KMS-11 (cell line): ENCODE measurements around the gene CREM.

Source experiments
- H2AFZ ChIP-seq: fragments of 200-600 bp; sonication (generic); 2 replicates; pipeline ENCODE4 v1.6.1; 2016; ENCODE audit warnings: antibody characterized with exemption, mixed run types, low read depth
- H3K27ac ChIP-seq: fragments of 200-600 bp; sonication (generic); 2 replicates; pipeline ENCODE4 v1.6.1; 2016; ENCODE audit warnings: mild to moderate bottlenecking, mixed run types
- H3K27me3 ChIP-seq: fragments of 200-600 bp; sonication (generic); 2 replicates; pipeline ENCODE4 v1.6.1; 2017; ENCODE audit warnings: mild to moderate bottlenecking, low read depth, mixed run types, moderate library complexity; ENCODE audit not compliant: insufficient read depth
- H3K36me3 ChIP-seq: fragments of 200-600 bp; sonication (generic); 2 replicates; pipeline ENCODE4 v1.6.1; 2017; ENCODE audit warnings: mild to moderate bottlenecking, mixed run types; ENCODE audit not compliant: insufficient read depth
- H3K4me1 ChIP-seq: fragments of 200-600 bp; sonication (generic); 2 replicates; pipeline ENCODE4 v1.6.1; 2016; ENCODE audit warnings: mild to moderate bottlenecking, low read depth, mixed run types; ENCODE audit not compliant: poor library complexity, severe bottlenecking
- H3K4me2 ChIP-seq: fragments of 200-600 bp; sonication (generic); 2 replicates; pipeline ENCODE4 v1.7.0; 2016; ENCODE audit warnings: mild to moderate bottlenecking, mixed run types
- H3K4me3 ChIP-seq: fragments of 200-600 bp; sonication (generic); IDR thresholded peaks from 2 replicates; pipeline ENCODE4 v1.6.1; 2017; ENCODE audit warnings: low read depth, low read length, mixed read lengths; ENCODE audit not compliant: insufficient read depth
- H3K79me2 ChIP-seq: fragments of 200-600 bp; sonication (generic); 2 replicates; pipeline ENCODE4 v1.6.1; 2016; ENCODE audit warnings: low read depth, mixed run types; ENCODE audit not compliant: insufficient read depth
- H3K9ac ChIP-seq: fragments of 200-600 bp; sonication (generic); 2 replicates; pipeline ENCODE4 v1.6.1; 2016; ENCODE audit warnings: mild to moderate bottlenecking, mixed run types
- H4K20me1 ChIP-seq: fragments of 200-600 bp; sonication (generic); 2 replicates; pipeline ENCODE4 v1.6.1; 2016; ENCODE audit warnings: mild to moderate bottlenecking, mixed run types; ENCODE audit not compliant: insufficient read depth
- CTCF ChIP-seq: fragments of 200-600 bp; sonication (generic); conservative IDR thresholded peaks from 2 replicates; pipeline ENCODE4 v1.6.1; 2017; ENCODE audit warnings: low read depth, mild to moderate bottlenecking, antibody characterized with exemption, low read length, moderate library complexity, mixed read lengths

The CREM gene

GRCh38 chr10:35124540-35124939 is 2.1 kb upstream of the CREM start:
- Histone ChIP-seq H3K36me3 (no peaks in the 10 kb centered on the region), H3K4me2 (no peak overlapping the region), H3K79me2 (peaks cover 22% of the 10 kb centered on the region; the same call in 1 of the 2 replicates), H3K27me3 (no peaks in the 10 kb centered on the region), H3K9ac (no peak overlapping the region), H2AFZ (no peak overlapping the region), H3K4me3 (no peak overlapping the region), H3K4me1 (peaks cover 15% of the 10 kb centered on the region), H3K27ac (no peak overlapping the region), H4K20me1 (no peaks in the 10 kb centered on the region)
- no peak for TF ChIP-seq CTCF

DNA sequence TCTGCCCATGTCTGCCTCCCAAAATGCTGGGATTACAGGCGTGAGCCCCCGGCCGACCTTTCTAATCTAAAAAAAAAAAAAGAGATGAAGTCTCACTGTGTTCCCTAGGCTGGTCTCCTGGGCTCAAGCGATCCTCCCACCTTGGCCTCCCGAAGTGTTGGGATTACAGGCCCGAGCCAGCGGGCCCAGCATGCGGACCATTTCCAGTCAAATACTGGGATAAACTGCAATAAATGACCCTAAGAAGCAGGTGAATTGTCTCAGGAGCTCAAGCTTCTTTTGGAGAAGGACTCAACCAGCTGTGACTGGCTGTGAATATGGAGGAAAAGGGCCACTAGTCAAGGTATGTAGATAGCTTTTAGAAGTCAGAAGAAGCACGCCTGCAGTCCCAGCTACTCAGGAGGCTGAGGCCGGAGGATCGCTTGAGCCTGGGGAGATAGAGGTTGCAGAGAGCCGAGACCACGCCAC is 550 bp upstream of the CREM start:
- peak overlapping the region; percentile 95 for H2AFZ ChIP-seq
- peak overlapping the region; percentile 97 for H3K9ac ChIP-seq
- H3K27me3 ChIP-seq, result no peaks in the 10 kb centered on the region
- peak overlapping the region; percentile 33 for H3K4me2 ChIP-seq
- TF ChIP-seq CTCF, result no peak
- peak overlapping the region; percentile 98 for H3K27ac ChIP-seq
- H3K36me3 ChIP-seq, result no peaks in the 10 kb centered on the region
- peaks cover 15% of the 10 kb centered on the region for H3K4me1 ChIP-seq
- H4K20me1 ChIP-seq, result no peaks in the 10 kb centered on the region
- H3K79me2 ChIP-seq, result peaks cover 24% of the 10 kb centered on the region; the same call in 1 of the 2 replicates
- H3K4me3 ChIP-seq, result no peak overlapping the region

DNA sequence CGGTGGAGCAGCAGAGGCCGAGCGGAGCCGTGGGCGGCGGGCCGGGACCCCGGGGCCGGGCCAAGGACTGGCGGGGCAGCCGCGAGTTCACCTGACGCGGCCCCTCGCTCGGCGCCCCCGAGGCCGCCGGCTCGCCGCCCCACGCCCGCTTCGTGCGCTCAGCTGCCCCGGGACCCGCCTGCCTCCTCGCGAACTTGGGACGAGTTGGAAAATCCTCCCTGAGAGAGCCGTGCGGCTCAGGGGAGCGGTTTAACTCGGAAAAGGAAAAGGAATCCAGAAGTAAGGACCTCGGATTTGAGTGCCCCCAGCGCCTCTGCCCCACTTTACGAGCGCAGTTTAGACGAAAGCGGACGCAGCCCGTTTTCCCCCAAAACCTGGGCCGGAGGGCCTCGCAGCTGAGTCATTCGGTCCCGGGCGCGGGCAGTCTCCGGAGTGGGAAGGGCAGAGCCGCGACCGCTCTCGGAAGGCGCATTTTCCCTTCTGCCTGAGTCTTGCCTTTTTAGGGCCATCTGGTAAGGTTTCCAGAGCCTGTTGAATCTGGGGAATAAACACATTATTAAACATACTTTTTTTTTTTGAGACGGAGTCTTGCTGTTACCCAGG is 744 bp downstream of the CREM start:
- H3K4me3 ChIP-seq, result peak overlapping the region; percentile 64
- peaks cover 25% of the 10 kb centered on the region for H3K4me1 ChIP-seq

DNA sequence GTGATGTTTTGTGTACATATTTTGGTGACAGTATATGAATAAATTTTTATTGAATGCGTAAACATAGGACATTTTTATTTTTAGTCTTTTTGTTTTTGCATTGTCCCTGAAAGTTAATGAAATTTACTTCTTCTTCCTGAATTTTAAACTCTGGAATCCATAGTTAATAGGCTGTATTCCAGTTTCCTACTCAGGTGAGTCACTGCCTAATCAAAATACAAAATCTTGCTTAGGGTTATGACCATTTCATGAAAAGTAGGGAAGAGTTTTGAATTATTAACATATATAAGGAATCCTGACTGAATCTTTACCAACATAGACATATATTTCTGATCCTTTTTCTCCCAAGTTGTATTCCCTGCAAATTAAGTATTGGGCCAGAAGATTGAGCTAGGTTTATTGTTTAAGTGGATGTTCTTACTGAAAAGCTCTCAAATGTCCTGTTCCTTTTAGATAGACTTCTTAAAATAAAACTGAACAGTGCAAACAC is 2.6 kb downstream of the CREM start:
- peaks cover 26% of the 10 kb centered on the region for H3K4me1 ChIP-seq
- no peak overlapping the region for H3K27ac ChIP-seq
- no peak overlapping the region for H3K4me3 ChIP-seq
- no peaks in the 10 kb centered on the region for H4K20me1 ChIP-seq
- no peaks in the 10 kb centered on the region for H3K36me3 ChIP-seq
- no peak overlapping the region for H3K4me2 ChIP-seq
- H3K27me3 ChIP-seq, result no peaks in the 10 kb centered on the region
- peaks cover 24% of the 10 kb centered on the region; the same call in 1 of the 2 replicates for H3K79me2 ChIP-seq
- TF ChIP-seq CTCF, result no peak
- no peak overlapping the region for H2AFZ ChIP-seq
- H3K9ac ChIP-seq, result no peak overlapping the region

More for the DNA sequence above, 744 bp downstream of the CREM start:
- TF ChIP-seq CTCF, result no peak
- Histone ChIP-seq H3K27ac (peak overlapping the region; percentile 98), H3K36me3 (no peaks in the 10 kb centered on the region), H3K27me3 (no peaks in the 10 kb centered on the region), H3K9ac (peak overlapping the region; percentile 97), H4K20me1 (no peaks in the 10 kb centered on the region), H2AFZ (peak overlapping the region; percentile 87), H3K79me2 (peaks cover 24% of the 10 kb centered on the region; the same call in 1 of the 2 replicates), H3K4me2 (peak overlapping the region; percentile 68)
